ENCODE data around the gene KLHL3.

- TF ChIP-seq, protein P1, sequence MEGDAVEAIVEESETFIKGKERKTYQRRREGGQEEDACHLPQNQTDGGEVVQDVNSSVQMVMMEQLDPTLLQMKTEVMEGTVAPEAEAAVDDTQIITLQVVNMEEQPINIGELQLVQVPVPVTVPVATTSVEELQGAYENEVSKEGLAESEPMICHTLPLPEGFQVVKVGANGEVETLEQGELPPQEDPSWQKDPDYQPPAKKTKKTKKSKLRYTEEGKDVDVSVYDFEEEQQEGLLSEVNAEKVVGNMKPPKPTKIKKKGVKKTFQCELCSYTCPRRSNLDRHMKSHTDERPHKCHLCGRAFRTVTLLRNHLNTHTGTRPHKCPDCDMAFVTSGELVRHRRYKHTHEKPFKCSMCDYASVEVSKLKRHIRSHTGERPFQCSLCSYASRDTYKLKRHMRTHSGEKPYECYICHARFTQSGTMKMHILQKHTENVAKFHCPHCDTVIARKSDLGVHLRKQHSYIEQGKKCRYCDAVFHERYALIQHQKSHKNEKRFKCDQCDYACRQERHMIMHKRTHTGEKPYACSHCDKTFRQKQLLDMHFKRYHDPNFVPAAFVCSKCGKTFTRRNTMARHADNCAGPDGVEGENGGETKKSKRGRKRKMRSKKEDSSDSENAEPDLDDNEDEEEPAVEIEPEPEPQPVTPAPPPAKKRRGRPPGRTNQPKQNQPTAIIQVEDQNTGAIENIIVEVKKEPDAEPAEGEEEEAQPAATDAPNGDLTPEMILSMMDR (IDR thresholded peaks at IDR 0.05; ENCODE audit: insufficient read depth, low read length, poor library complexity, severe bottlenecking) = no peak
- TF ChIP-seq EZH2phosphoT487 (conservative IDR thresholded peaks at IDR 0.05; ENCODE audit: low read length) = no peak
Observed at GRCh38 chr5:137689306-137689705, 46.6 kb downstream of the KLHL3 start.
